ENCODE measurements around the gene ALKBH7. TPM values are rescaled to one million over a fixed set of nuclear protein-coding genes. Genes with fewer than 3 reads are reported as not detected.
A peak's percentile ranks its signal among the peaks of the same experiment; 100 is the strongest.

ALKBH7 gene
- total RNA-seq, 4 donors from 2014 or later: 41.9 to 75.1 (median 45.7) TPM

DNA sequence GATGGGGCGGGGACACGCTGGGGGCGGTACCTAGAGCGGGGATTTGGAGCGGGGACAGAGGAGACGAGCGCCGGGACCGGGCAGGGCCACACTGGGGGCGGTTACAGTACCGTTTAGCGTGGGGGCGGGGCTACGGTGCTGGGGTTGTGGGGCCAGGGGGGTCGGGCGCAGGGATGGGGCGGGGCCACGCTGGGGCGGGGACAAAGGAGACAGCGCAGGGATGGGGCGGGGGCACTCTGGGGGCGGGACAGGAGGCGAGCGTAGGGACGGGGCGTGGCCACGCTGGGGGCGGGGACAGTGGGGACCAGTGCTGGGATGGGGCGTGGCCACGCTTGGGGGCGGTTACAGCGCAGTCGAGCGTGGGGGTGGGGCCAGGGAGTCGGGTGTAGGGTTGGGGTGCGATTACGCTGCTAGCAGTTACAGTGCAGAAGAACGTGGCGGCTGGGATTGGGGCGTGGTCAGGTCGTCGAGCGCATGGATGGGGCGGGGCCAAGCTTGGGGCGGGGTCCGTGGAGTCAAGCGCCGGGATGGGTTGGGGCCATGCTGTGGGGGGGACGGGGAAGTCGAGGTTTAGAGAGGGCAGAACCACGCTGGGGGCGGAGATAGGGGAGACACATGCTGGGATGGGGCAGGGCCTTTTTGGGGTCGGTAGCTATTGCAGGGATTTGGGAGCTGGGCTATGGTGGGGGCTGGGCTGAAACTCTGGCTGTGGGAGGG, 660 bp downstream of the ALKBH7 start:
- peak; percentile 81 for ATAC-seq
- H3K27me3 ChIP-seq: no peaks in the 10 kb centered on the region
- no peaks in the 10 kb centered on the region for H3K9me3 ChIP-seq
- H3K4me3 ChIP-seq: peak overlapping the region; percentile 53 to 92
- TF ChIP-seq POLR2AphosphoS5 (IDR thresholded peaks at IDR 0.05) (peak; percentile 13), EP300 (IDR thresholded peaks at IDR 0.05) (no peak)
- peaks cover 0 to 53% (median 18%) of the 10 kb centered on the region in 3 donors for H3K4me1 ChIP-seq
- peak overlapping the region; percentile 87 to 100 (median 96) for H3K27ac ChIP-seq
- peaks cover 0 to 33% of the 10 kb centered on the region in 2 donors for H3K36me3 ChIP-seq
- WGBS, 2 donors (ENCODE audit: low coverage in 1 of 2): 0% methylated on average over 1 to 17 of the region's 53 CpGs

DNA sequence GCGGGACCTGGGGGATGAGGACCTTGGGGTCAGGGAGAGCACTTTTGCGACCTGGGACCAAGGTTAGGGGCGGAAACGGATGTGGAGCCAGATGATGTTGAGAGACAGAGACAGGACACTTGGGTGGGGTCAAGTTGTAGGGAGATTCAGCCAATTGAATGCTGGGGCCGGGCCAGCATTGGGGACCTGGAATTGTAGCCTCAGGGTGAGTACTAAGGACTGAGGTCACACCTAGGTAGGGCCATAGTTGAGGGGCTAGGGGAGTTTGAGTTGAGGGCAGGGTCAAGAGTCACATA, 1.2 kb downstream of the ALKBH7 start:
- H3K4me3 ChIP-seq: peak overlapping the region; percentile 20 to 92
- WGBS, 2 donors (ENCODE audit: low coverage in 1 of 2): 17 to 18% methylated on average over 4 of the region's 5 CpGs
- ATAC-seq: no peak
- TF ChIP-seq POLR2AphosphoS5 (IDR thresholded peaks at IDR 0.05) (no peak), POLR2A (IDR thresholded peaks at IDR 0.05) (no peak), EP300 (IDR thresholded peaks at IDR 0.05) (no peak)
- TF ChIP-seq, protein P1, sequence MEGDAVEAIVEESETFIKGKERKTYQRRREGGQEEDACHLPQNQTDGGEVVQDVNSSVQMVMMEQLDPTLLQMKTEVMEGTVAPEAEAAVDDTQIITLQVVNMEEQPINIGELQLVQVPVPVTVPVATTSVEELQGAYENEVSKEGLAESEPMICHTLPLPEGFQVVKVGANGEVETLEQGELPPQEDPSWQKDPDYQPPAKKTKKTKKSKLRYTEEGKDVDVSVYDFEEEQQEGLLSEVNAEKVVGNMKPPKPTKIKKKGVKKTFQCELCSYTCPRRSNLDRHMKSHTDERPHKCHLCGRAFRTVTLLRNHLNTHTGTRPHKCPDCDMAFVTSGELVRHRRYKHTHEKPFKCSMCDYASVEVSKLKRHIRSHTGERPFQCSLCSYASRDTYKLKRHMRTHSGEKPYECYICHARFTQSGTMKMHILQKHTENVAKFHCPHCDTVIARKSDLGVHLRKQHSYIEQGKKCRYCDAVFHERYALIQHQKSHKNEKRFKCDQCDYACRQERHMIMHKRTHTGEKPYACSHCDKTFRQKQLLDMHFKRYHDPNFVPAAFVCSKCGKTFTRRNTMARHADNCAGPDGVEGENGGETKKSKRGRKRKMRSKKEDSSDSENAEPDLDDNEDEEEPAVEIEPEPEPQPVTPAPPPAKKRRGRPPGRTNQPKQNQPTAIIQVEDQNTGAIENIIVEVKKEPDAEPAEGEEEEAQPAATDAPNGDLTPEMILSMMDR (IDR thresholded peaks at IDR 0.05): no peak
- no peaks in the 10 kb centered on the region for H3K9me3 ChIP-seq
- peak overlapping the region; percentile 14 to 100 (median 96) for H3K27ac ChIP-seq
- peaks cover 0 to 58% (median 21%) of the 10 kb centered on the region in 3 donors for H3K4me1 ChIP-seq
- peaks cover 0 to 30% of the 10 kb centered on the region in 2 donors for H3K36me3 ChIP-seq
- H3K27me3 ChIP-seq: no peaks in the 10 kb centered on the region

DNA sequence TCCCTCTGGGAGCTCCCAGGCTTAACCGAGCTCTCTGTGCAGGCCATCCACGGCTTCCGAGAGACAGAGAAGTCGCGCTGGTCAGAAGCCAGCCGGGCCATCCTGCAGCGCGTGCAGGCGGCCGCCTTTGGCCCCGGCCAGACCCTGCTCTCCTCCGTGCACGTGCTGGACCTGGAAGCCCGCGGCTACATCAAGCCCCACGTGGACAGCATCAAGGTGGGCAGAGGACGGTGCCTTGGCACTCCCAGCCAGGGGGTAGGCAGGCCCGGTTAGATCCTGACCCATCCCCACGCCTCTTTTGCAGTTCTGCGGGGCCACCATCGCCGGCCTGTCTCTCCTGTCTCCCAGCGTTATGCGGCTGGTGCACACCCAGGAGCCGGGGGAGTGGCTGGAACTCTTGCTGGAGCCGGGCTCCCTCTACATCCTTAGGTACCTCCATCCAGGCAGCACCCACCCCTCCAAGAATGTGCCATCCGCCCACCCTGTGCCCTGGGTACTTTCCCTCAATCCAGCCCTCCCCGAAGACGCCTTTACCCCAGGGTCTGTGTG, 1.6 kb downstream of the ALKBH7 start:
- no peak for TF ChIP-seq POLR2A (IDR thresholded peaks at IDR 0.05)
- TF ChIP-seq POLR2AphosphoS5 (IDR thresholded peaks at IDR 0.05): no peak
- no peak for TF ChIP-seq EP300 (IDR thresholded peaks at IDR 0.05)
- TF ChIP-seq, protein P1 (IDR thresholded peaks at IDR 0.05): no peak
- H3K27ac ChIP-seq: peak overlapping the region in 3 of 4 donors; percentile 96 to 100 (median 97)
- 60 to 100% methylated on average over 1 of the region's 29 CpGs for WGBS, 2 donors (ENCODE audit: low coverage in 1 of 2)
- H3K4me1 ChIP-seq: peaks cover 0 to 59% (median 21%) of the 10 kb centered on the region in 3 donors
- no peak for ATAC-seq
- H3K36me3 ChIP-seq: peaks cover 0 to 30% of the 10 kb centered on the region in 2 donors
- no peaks in the 10 kb centered on the region for H3K9me3 ChIP-seq
- peak overlapping the region in 1 of 2 donors; percentile 92 for H3K4me3 ChIP-seq
- H3K27me3 ChIP-seq: no peaks in the 10 kb centered on the region

DNA sequence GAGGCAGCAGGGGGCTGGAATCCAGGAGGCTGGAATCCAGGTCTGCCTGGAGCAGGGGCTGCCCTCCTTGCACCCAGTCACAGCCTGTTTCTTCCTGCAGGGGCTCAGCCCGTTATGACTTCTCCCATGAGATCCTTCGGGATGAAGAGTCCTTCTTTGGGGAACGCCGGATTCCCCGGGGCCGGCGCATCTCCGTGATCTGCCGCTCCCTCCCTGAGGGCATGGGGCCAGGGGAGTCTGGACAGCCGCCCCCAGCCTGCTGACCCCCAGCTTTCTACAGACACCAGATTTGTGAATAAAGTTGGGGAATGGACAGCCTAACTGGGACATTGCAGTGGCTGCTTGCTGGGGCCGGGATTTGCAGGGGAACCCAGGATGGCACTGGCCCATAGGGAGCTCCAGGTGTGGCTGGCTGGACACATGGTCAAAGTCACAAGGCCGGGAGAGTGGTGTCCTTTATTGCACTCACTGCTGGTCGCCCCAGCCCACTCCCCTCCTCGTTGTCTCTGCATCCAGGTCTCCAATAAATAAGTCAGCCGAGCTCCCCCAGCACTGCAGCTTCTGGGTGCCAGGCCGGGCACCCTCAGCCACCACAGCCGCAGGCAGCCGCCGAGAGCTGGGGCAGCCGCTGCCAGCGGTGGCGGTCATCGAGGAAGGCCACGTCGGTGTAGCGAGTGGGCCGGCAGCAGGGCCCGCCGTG, 2.3 kb downstream of the ALKBH7 start:
- ATAC-seq: no peak
- no peak for TF ChIP-seq EP300 (IDR thresholded peaks at IDR 0.05)
- no peak for TF ChIP-seq POLR2A (IDR thresholded peaks at IDR 0.05)
- no peak for TF ChIP-seq POLR2AphosphoS5 (IDR thresholded peaks at IDR 0.05)
- TF ChIP-seq, protein P1 (IDR thresholded peaks at IDR 0.05): no peak
- H3K4me1 ChIP-seq: peaks cover 0 to 59% (median 21%) of the 10 kb centered on the region in 3 donors
- peak overlapping the region in 3 of 4 donors; percentile 96 to 100 (median 97) for H3K27ac ChIP-seq
- H3K36me3 ChIP-seq: peaks cover 0 to 33% of the 10 kb centered on the region in 2 donors
- no peaks in the 10 kb centered on the region for H3K27me3 ChIP-seq
- no peak overlapping the region for H3K4me3 ChIP-seq
- peaks cover 0 to 2% (median 0%) of the 10 kb centered on the region in 3 donors for H3K9me3 ChIP-seq
- WGBS, 2 donors (ENCODE audit: low coverage in 1 of 2): 90 to 100% methylated on average over 1 to 6 of the region's 29 CpGs

DNA sequence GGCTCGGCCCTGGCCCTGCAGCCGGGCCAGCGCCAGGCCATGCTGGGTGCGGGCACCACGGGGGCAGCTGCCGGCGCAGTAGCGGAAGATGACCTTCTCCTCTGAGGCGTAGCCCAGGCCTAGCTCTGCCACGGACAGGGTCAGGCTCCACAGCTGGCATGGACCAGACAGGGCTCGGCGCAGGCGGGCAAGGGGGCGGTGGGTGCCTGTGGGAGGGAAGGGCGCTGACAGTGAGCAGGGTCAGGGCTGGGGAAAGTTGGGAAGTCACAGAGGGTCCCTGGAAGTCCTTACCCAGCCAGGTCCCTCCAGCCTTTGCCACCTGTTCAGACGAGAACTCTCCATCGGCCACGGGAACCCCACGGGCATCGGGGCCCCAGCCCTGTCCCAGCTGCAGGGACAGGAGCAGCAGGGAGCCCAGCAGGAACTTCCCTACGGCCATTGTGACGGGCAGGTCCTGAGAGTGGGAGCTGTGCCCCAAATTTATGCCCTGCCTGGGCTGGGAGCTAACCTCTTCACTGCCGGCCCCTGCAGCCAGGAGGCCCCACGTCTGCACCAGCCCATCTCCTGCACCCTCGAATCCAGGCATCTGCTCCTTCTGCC, 2.9 kb downstream of the ALKBH7 start, which contains the start of gene PSPN:
PSPN (minus strand) TSS at position 523 of the 600 bp plus-strand sequence; CDS start at position 439, 84 bp downstream.
- TF ChIP-seq, protein P1 (IDR thresholded peaks at IDR 0.05): no peak
- no peak for TF ChIP-seq POLR2A (IDR thresholded peaks at IDR 0.05)
- no peak for TF ChIP-seq EP300 (IDR thresholded peaks at IDR 0.05)
- no peak for TF ChIP-seq POLR2AphosphoS5 (IDR thresholded peaks at IDR 0.05)
- Histone ChIP-seq H3K4me1 (peaks cover 0 to 59% (median 21%) of the 10 kb centered on the region in 3 donors), H3K27me3 (no peaks in the 10 kb centered on the region), H3K36me3 (peaks cover 0 to 39% of the 10 kb centered on the region in 2 donors), H3K9me3 (peaks cover 0 to 6% (median 0%) of the 10 kb centered on the region in 3 donors), H3K4me3 (no peak within 1 kb of the TSS), H3K27ac (peak within 1 kb of the TSS in 3 of 4 donors; percentile 96 to 100 (median 97))
- WGBS, 2 donors (ENCODE audit: low coverage in 1 of 2): 66 to 69% methylated on average over 3 to 5 of the region's 25 CpGs
- ATAC-seq: no peak
